ENCODE measurements around the gene BMP8A.
"Not testable (repeated sequence)": the region's sequence is repeated elsewhere in the genome, so short reads cannot be mapped to it uniquely, and the experiment has no call there.

Gene BMP8A, protein sequence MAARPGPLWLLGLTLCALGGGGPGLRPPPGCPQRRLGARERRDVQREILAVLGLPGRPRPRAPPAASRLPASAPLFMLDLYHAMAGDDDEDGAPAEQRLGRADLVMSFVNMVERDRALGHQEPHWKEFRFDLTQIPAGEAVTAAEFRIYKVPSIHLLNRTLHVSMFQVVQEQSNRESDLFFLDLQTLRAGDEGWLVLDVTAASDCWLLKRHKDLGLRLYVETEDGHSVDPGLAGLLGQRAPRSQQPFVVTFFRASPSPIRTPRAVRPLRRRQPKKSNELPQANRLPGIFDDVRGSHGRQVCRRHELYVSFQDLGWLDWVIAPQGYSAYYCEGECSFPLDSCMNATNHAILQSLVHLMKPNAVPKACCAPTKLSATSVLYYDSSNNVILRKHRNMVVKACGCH

DNA sequence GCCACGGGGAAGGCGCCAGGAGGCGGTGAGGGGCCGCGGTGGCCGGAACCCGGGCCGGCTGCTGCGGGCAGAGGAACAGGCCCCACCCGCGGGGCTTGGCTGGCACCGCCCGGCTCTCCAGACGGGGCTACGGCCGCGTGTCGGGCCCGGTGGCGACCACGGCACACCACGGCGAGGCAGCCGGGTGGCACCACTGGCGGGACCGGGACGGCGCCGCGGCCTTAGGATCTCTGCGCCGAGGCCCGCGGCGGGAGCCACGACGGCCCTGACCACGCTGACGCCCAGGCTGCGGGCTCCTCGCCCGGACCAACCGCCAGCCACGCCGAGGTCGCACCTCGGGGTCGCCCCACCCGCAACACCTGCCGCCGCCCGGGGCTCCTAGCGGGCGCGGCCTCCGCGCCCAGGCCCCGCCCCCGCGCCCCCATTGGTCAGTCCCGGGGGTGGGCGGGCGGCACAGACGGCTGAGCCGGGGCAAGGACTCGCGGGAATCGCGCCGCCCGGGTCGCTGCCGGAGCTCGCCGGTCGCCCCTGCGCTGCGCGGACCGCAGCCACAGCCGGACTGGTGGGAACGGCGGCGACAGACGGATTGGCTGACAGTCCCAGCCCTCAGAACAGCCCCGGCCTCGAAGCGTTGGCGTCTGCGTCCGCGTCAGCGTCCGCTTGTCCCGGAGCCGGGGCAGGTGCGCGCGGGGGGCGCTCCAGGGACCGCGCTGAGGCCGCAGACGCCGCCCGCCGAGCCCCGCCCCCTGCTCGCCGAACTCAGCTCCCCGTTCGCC, at the start of gene BMP8A:
Gene BMP8A, plus strand, starts transcription at position 491 of the 776 bp plus-strand sequence. CDS start 356 bp downstream, outside the sequence.
- peak in 1 of 2 donors; percentile 19 for DNase-seq

DNA sequence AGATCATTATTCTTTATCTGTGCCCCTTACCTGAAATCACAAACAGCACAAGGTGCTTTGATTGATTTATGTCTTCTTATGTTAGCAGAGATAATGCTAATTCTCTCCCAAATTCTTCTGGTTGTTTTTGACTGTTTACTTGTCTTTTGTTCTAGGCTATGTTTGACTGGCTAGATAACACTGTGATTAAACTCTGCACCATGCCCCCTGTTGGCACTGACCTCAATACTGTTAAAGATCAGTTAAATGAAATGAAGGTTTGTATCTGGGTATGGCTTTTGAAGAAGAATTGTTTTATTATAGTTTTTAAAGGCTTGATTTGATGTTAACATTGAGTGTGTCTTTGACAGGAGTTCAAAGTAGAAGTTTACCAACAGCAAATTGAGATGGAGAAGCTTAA, 49.6 kb upstream of the BMP8A start:
- DNase-seq, result no peak

GRCh38 chr1:39445573-39445972, 45.9 kb upstream of the BMP8A start:
- DNase-seq, result no peak

GRCh38 chr1:39446986-39447567, 44.4 kb upstream of the BMP8A start:
- no peak for DNase-seq

DNA sequence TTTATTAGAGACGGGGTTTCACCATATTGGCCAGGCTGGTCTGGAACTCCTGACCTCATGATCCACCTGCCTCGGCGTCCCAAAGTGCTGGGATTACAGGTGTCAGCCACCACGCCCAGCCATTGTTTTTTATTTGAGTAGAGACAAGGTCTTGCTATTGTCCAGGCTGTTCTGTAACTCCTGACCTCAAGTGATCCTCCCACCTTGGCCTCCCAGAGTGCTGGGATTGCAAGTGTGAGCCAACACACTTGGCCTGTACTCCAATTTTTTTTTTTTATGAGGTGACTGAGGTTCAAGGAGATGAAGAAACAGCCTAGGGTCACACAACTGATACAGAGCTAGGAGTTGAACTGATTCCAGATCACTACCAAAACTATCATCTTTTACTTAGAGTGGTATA, 41.4 kb upstream of the BMP8A start:
- DNase-seq, result not testable (repeated sequence)

- DNase-seq, result no peak
These were observed 40.4 kb upstream of the BMP8A start for GRCh38 chr1:39450956-39451606.

- DNase-seq, result no peak
These were observed 39.4 kb upstream of the BMP8A start for GRCh38 chr1:39452081-39452480.

DNA sequence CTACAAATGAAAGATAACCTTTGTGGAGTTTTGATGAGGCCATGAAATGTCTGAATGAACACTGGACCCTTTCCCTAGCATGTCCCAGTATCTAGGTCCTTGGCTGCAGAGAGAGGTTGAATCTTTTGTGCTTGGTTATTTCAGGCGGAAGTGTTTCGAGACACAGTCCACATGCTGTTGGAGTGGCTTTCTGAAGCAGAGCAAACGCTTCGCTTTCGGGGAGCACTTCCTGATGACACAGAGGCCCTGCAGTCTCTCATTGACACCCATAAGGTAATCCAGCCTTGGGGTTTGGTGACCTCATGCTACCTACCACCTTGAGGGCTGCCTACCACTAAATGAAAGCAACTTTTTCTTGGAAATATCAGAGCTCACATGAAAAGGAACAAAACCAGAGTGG, 38.9 kb upstream of the BMP8A start:
- no peak for DNase-seq

DNA sequence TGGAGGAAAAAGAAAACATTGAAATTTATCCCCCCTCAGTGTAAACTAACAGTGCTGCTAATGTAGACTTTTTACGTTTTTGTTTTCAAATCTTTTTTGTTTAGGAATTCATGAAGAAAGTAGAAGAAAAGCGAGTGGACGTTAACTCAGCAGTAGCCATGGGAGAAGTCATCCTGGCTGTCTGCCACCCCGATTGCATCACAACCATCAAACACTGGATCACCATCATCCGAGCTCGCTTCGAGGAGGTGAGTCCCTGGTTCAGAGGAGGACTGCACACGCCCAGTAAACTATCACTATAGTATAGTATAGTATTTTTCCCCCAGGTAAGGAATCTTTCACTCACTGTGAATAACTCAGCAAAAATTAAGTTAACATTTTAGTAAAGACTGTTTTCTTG, 37.8 kb upstream of the BMP8A start:
- no peak for DNase-seq

DNA sequence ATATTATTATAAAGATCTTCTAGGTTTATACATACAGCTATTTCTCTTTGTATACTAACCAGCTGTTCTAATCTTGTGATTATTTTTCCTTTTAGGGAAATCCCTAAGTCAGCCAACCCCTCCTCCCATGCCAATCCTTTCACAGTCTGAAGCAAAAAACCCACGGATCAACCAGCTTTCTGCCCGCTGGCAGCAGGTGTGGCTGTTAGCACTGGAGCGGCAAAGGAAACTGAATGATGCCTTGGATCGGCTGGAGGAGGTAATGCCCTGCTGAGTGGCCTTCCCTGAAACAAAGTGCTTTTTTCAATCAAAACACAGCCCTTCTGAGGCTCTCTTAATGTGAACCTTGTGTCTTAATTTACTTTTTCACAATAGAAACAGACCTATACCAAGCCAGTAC, 32.4 kb upstream of the BMP8A start:
- DNase-seq, result no peak

GRCh38 chr1:39462074-39462473, 29.4 kb upstream of the BMP8A start:
- no peak for DNase-seq

DNA sequence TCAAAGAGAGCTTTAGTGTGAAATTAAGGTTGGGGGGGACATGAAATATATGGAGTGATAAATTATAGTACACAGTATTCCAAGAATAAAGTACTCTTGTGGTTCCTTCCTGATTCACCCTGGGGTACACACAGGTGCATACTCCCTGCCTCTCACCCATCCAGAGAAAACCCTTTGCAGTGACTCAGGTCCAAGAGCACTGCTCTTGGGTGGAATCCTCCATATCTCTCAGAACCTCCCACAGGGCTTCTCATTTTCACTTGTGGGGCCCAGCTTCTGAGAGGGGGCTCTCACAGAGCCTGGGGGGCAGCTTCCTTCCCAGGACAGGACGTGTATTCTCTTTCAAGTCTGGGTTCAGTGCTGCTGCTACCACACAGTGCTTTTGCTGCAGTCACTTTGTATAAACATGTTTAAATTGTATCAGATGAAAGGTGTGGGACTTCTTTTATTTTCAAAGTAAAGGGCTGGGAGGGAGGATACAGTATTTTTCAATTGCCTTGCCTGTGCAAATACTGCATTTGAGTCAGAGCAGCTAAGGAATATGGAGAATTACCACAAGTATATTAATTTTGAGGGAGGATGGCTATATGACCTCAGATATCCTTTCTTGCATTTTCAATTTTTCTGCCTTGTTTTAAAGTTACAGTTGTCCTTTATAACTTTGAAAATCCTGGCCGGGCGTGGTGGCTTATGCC, 24.9 kb upstream of the BMP8A start:
- no peak for DNase-seq

DNA sequence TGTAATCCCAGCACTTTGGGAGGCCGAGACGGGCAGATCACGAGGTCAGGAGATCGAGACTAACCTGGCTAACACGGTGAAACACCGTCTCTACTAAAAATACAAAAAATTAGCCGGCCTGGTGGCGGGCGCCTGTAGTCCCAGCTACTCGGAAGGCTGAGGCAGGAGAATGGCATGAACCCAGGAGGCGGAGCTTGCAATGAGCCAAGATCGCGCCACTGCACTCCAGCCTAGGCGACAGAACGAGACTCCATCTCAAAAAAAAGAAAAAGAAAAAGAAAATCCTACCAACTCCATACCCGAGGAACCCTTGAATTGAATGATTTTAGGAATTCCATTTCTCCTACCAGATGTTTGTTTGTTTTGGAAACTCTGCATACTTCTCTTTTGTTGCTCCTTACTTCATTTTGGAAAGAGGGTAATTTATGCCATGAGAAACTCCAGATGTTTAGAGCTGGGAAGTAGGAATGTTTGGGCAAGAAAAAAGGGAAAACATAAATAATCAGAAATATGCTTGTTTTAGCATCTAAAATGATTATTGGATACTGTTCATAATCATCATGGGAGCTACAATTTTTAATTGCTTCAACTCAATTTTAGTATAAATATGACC, 24.2 kb upstream of the BMP8A start:
- DNase-seq, result not testable (repeated sequence)

- no peak for DNase-seq
These were observed 22.3 kb upstream of the BMP8A start for GRCh38 chr1:39469150-39469549.

GRCh38 chr1:39470040-39470439, 21.4 kb upstream of the BMP8A start:
- no peak for DNase-seq

- no peak for DNase-seq
These were observed 18.6 kb upstream of the BMP8A start for GRCh38 chr1:39472826-39473225.

DNA sequence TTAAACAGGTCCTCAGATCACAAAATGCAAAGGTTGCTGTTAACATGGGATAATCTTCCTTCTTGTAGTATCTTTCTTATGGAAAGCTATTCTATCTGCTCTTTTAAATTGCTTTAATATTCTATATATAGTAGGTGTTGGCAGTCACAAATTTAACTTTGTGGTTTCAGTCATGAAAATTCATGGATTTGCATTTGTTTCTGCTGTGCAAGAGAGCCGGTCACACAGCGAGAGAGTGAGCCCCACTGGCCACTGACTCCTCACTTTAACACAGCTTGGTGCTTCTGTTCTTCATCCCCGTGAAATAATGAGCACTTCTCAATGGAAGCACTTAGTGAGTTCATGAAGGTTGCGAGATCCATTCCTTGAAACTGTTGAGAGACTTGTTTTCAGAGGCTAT, 18.1 kb upstream of the BMP8A start:
- no peak for DNase-seq

DNA sequence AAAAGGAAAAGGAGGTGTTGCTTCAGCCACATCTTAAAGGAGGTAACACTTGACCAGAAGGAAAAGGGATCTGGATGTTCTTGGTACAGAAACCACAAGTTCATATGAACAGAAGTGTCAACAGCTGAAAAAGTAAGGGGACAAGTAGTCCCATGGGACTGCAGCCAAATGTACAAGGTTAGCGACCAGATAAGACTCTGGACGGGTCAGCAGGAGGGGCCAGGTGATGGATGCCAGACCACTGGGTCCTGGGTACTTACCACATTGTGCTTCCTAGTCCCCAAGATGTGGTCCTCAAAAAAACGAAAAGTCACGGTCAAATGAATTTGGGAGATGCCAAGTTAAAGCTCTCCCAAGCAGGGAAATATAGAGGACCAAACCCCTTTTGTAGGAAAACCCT, 16.6 kb upstream of the BMP8A start:
- no peak for DNase-seq

DNA sequence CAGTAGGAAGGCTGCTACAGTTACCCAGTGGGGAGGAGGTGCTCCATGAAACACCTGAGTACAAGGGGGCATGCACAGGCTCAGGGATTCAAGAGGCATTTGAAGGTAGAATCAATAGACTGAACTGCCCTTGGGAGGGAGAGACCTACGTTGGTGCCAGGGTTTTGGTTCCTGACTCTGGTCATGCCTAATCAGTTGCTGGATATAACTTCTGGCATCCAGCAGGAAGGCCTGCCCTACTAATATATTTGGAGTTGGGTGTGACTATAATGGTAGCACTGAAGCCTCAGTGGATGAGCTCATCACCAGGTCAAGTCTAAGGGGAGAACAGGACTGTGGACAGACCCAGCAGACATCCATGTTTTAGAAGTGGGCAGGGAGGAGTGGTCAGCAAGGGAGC, 15.9 kb upstream of the BMP8A start:
- DNase-seq, result not testable (repeated sequence)

- no peak for DNase-seq
These were observed 13.1 kb upstream of the BMP8A start for GRCh38 chr1:39478126-39478915.

GRCh38 chr1:39481289-39481688, 10.1 kb upstream of the BMP8A start:
- no peak for DNase-seq
